ENCODE data around the gene NDUFS8. TPM values are rescaled to one million over a fixed set of nuclear protein-coding genes. Genes with fewer than 3 reads are reported as not detected.

Gene NDUFS8
- total RNA-seq, 1 donor from 2014 or later = 144 TPM

GRCh38 chr11:68036717-68037239 is 6.3 kb downstream of the NDUFS8 start:
- H3K9me3 Mint-ChIP-seq (ENCODE audit: unreplicated experiment) = no peaks in the 10 kb centered on the region
- DNase-seq (ENCODE audit: low spot score) = no peak
- peak overlapping the region; percentile 52 for H3K27ac Mint-ChIP-seq (ENCODE audit: unreplicated experiment)
- H3K4me1 Mint-ChIP-seq (ENCODE audit: unreplicated experiment) = peaks cover 17% of the 10 kb centered on the region
- peaks cover 3% of the 10 kb centered on the region for H3K36me3 Mint-ChIP-seq (ENCODE audit: low read depth, unreplicated experiment)
- peak overlapping the region; percentile 42 for H3K4me3 Mint-ChIP-seq (ENCODE audit: unreplicated experiment)
- H3K27me3 Mint-ChIP-seq (ENCODE audit: unreplicated experiment) = peaks cover 10% of the 10 kb centered on the region
- TF ChIP-seq CTCF (IDR thresholded peaks at IDR 0.05; ENCODE audit: unreplicated experiment) = no peak

GRCh38 chr11:68037411-68038225 is 7.1 kb downstream of the NDUFS8 start:
- H3K36me3 Mint-ChIP-seq (ENCODE audit: low read depth, unreplicated experiment) = peaks cover 3% of the 10 kb centered on the region
- no peak for TF ChIP-seq CTCF (IDR thresholded peaks at IDR 0.05; ENCODE audit: unreplicated experiment)
- peaks cover 7% of the 10 kb centered on the region for H3K27me3 Mint-ChIP-seq (ENCODE audit: unreplicated experiment)
- no peaks in the 10 kb centered on the region for H3K9me3 Mint-ChIP-seq (ENCODE audit: unreplicated experiment)
- peak overlapping the region; percentile 42 for H3K4me3 Mint-ChIP-seq (ENCODE audit: unreplicated experiment)
- peaks cover 16% of the 10 kb centered on the region for H3K4me1 Mint-ChIP-seq (ENCODE audit: unreplicated experiment)
- no peak for DNase-seq (ENCODE audit: low spot score)
- H3K27ac Mint-ChIP-seq (ENCODE audit: unreplicated experiment) = peak overlapping the region; percentile 52

- Mint-ChIP-seq H3K27me3 (ENCODE audit: unreplicated experiment) (peaks cover 7% of the 10 kb centered on the region), H3K4me3 (ENCODE audit: unreplicated experiment) (no peak overlapping the region), H3K36me3 (ENCODE audit: low read depth, unreplicated experiment) (peaks cover 3% of the 10 kb centered on the region), H3K27ac (ENCODE audit: unreplicated experiment) (no peak overlapping the region), H3K9me3 (ENCODE audit: unreplicated experiment) (no peaks in the 10 kb centered on the region), H3K4me1 (ENCODE audit: unreplicated experiment) (peaks cover 16% of the 10 kb centered on the region)
- DNase-seq (ENCODE audit: low spot score) = no peak
- TF ChIP-seq CTCF (IDR thresholded peaks at IDR 0.05; ENCODE audit: unreplicated experiment) = no peak
These were observed 7.8 kb downstream of the NDUFS8 start for GRCh38 chr11:68038226-68038717.

- Mint-ChIP-seq H3K4me1 (ENCODE audit: unreplicated experiment) (peaks cover 16% of the 10 kb centered on the region), H3K27me3 (ENCODE audit: unreplicated experiment) (peaks cover 7% of the 10 kb centered on the region), H3K36me3 (ENCODE audit: low read depth, unreplicated experiment) (peaks cover 3% of the 10 kb centered on the region), H3K9me3 (ENCODE audit: unreplicated experiment) (no peaks in the 10 kb centered on the region), H3K4me3 (ENCODE audit: unreplicated experiment) (peak within 1 kb of the TSS; percentile 83), H3K27ac (ENCODE audit: unreplicated experiment) (peak within 1 kb of the TSS; percentile 80)
- peak; percentile 72 for DNase-seq (ENCODE audit: low spot score)
- no peak for TF ChIP-seq CTCF (IDR thresholded peaks at IDR 0.05; ENCODE audit: unreplicated experiment)
These were observed 8.4 kb downstream of the NDUFS8 start, which contains the start of gene TCIRG1 for GRCh38 chr11:68038718-68039525. TSS of gene TCIRG1 (plus strand) at chr11:68039025. CDS start at chr11:68041272, 2,247 bp downstream.

Measured in endothelial cell (in vitro differentiated cells).